SK-N-SH (cell line): Measurements from ENCODE around the gene PCDHGA4. TPM values are rescaled to one million over a fixed set of nuclear protein-coding genes. Genes with fewer than 3 reads are reported as not detected.
"Not testable (repeated sequence)": the region's sequence is repeated elsewhere in the genome, so short reads cannot be mapped to it uniquely, and the experiment has no call there.

Source experiments
- CTCF ChIA-PET: fragments of 300-600, 350-600 bp; formaldehyde crosslinking; extraction: SDS; loops from one replicate; lab custom pipeline; 2021; lab: Yijun Ruan, JAX
- POLR2A ChIA-PET: fragments of 350-600 bp; sonication (Branson Sonifier 250); formaldehyde crosslinking; extraction: SDS; loops from one replicate; lab custom pipeline; 2020; ENCODE audit warnings: antibody characterized with exemption, inconsistent platforms; lab: Yijun Ruan, JAX
- DNase-seq: peaks from one replicate; pipeline ENCODE4 v3.0.0; 2012
- H2AFZ ChIP-seq: fragments of 200-600 bp; sonication (generic); 2 replicates; pipeline ENCODE4 v1.8.1; 2016; ENCODE audit warnings: antibody characterized with exemption, mild to moderate bottlenecking, low read depth
- H3F3A ChIP-seq: fragments of 200-600 bp; sonication (generic); replicated peaks from 2 replicates; pipeline ENCODE3; 2016; ENCODE audit warnings: antibody characterized with exemption, mild to moderate bottlenecking; ENCODE audit not compliant: insufficient read depth
- H3K27ac ChIP-seq, 2 experiments: fragments of 200-500 bp in 1 of 2; fragments of 200-600 bp in 1 of 2; sonication (Bioruptor generic) in 1 of 2; sonication (generic), shearing (Covaris generic) in 1 of 2; 2 replicates each; pipeline versions ENCODE4 v1.5.1 to v1.6.1; 2014 to 2016; ENCODE audit warnings: low read depth in 2 of 2, inconsistent platforms in 1 of 2, low read length in 1 of 2, mild to moderate bottlenecking in 1 of 2, mixed read lengths in 1 of 2
- H3K27me3 ChIP-seq: fragments of 200-600 bp; sonication (generic), shearing (Covaris generic); 2 replicates; pipeline ENCODE4 v1.6.1; 2016; ENCODE audit warnings: mixed run types; ENCODE audit not compliant: insufficient read depth
- H3K36me3 ChIP-seq, 2 experiments: fragments of 200-500 bp in 1 of 2; fragments of 200-600 bp in 1 of 2; sonication (Bioruptor generic) in 1 of 2; sonication (generic) in 1 of 2; replicated peaks in 1 of 2; 2 replicates each; pipeline versions ENCODE3 to v1.5.1; 2014 to 2016; ENCODE audit warnings: low read length in 1 of 2, mild to moderate bottlenecking in 1 of 2; ENCODE audit not compliant: insufficient read depth in 2 of 2, control insufficient read depth in 1 of 2
- H3K4me1 ChIP-seq, 2 experiments: fragments of 200-500 bp in 1 of 2; fragments of 200-600 bp in 1 of 2; sonication (Bioruptor generic) in 1 of 2; sonication (generic), shearing (Covaris generic) in 1 of 2; 2 replicates each; pipeline versions ENCODE4 v1.5.1 to v1.6.1; 2014 to 2016; ENCODE audit warnings: low read depth in 1 of 2, low read length in 1 of 2, mixed run types in 1 of 2; ENCODE audit not compliant: insufficient read depth in 2 of 2, control insufficient read depth in 1 of 2
- H3K4me2 ChIP-seq: fragments of 200-600 bp; sonication (generic), shearing (Covaris generic); 2 replicates; pipeline ENCODE4 v1.6.1; 2017; ENCODE audit warnings: mixed run types
- H3K4me3 ChIP-seq, 2 experiments: fragments of 200-500 bp in 1 of 2; fragments of 200-600 bp in 1 of 2; sonication (Bioruptor generic) in 1 of 2; sonication (generic), shearing (Covaris generic) in 1 of 2; 2 replicates each; pipeline versions ENCODE4 v1.5.1 to v1.8.1; 2014 to 2016; ENCODE audit warnings: low read depth in 2 of 2, inconsistent platforms in 1 of 2, low read length in 1 of 2, mild to moderate bottlenecking in 1 of 2, mixed read lengths in 1 of 2, moderate library complexity in 1 of 2
- H3K79me2 ChIP-seq: fragments of 200-600 bp; sonication (generic); 2 replicates; pipeline ENCODE4 v1.8.1; 2017; ENCODE audit warnings: mild to moderate bottlenecking; ENCODE audit not compliant: insufficient read depth
- H3K9ac ChIP-seq: fragments of 200-600 bp; sonication (generic); 2 replicates; pipeline ENCODE4 v1.6.1; 2017; ENCODE audit warnings: mixed run types
- H3K9me2 ChIP-seq: fragments of 200-600 bp; sonication (generic); 2 replicates; pipeline ENCODE4 v1.6.1; 2017; ENCODE audit warnings: mixed run types
- H3K9me3 ChIP-seq: fragments of 200-600 bp; sonication (generic); 2 replicates; pipeline ENCODE4 v1.6.1; 2017; ENCODE audit warnings: mixed run types, mild to moderate bottlenecking, moderate library complexity
- H4K20me1 ChIP-seq: fragments of 200-600 bp; sonication (generic); 2 replicates; pipeline ENCODE4 v1.6.1; 2017; ENCODE audit warnings: mild to moderate bottlenecking, mixed run types; ENCODE audit not compliant: insufficient read depth
- CHD2 ChIP-seq: fragments of 150-350 bp; IDR thresholded peaks from 2 replicates; pipeline ENCODE4 v1.6.1; 2018; ENCODE audit warnings: low read length; ENCODE audit not compliant: partially characterized antibody
- RFX5 ChIP-seq: IDR thresholded peaks from 2 replicates; pipeline ENCODE4 v1.6.1; 2012; ENCODE audit warnings: mild to moderate bottlenecking, improper control_type of control experiment, low read length
- TAF1 ChIP-seq: IDR thresholded peaks from 2 replicates; pipeline ENCODE4 v1.6.1; 2012; ENCODE audit warnings: low read depth, mild to moderate bottlenecking, low read length, moderate library complexity, borderline replicate concordance
- WGBS: methylation state at CpG from one replicate; pipeline ENCODE4 v1.1.6; 2017; ENCODE audit warnings: low lambda C conversion rate; 5-methylcytosine and 5-hydroxymethylcytosine counted together
- polyA plus RNA-seq, 3 experiments: library from polyadenylated mRNA; depleted of rRNA; stranded (reverse); fragments of >200 nt; gene quantifications; 2 replicates each; pipeline ENCODE4 v1.2.3, GENCODE V29; 2012
- TF ChIP-seq, protein P1 (sequence below): fragments of 200-600 bp; sonication (generic); IDR thresholded peaks from 2 replicates; pipeline ENCODE4 v1.6.1; 2017; ENCODE audit warnings: antibody characterized with exemption, mild to moderate bottlenecking, moderate library complexity
- TF ChIP-seq, protein P2 (sequence below): IDR thresholded peaks from 2 replicates; pipeline ENCODE4 v1.4.0; 2012; ENCODE audit warnings: low read depth

The PCDHGA4 gene
- polyA plus RNA-seq, 1 of the 3 experiments (the other 2 are of a cell fraction), result 2.2 TPM

DNA sequence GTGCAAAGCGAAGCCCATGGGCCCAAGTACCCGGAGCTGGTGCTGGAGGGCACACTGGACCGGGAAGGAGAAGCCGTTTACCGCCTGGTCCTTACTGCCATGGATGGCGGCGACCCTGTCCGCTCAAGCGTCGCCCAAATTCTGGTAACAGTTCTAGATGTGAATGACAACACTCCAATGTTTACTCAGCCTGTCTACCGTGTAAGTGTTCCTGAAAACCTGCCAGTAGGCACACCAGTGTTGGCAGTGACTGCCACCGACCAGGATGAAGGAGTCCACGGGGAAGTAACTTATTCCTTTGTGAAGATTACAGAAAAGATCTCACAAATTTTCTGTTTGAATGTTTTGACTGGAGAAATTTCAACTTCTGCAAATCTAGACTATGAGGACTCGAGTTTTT lies 19.8 kb downstream of the PCDHGA4 start:
- H3K4me2 ChIP-seq, result no peak overlapping the region

DNA sequence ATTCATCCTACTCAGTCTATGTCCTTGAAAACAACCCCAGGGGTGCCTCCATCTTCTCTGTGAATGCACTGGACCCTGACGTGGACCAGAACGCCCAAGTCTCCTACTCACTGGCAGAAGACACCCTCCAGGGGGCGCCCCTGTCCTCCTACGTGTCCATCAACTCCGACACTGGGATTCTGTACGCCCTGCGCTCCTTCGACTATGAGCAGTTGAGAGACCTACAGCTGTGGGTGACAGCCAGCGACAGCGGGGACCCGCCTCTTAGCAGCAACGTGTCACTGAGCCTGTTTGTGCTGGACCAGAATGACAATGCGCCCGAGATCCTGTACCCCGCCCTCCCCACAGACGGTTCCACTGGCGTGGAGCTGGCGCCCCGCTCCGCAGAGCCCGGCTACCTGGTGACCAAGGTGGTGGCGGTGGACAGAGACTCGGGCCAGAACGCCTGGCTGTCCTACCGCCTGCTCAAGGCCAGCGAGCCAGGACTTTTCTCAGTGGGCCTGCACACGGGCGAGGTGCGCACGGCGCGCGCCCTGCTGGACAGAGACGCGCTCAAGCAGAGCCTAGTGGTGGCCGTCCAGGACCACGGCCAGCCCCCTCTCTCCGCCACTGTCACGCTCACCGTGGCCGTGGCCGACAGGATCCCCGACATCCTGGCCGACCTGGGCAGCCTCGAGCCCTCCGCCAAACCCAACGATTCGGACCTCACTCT lies 20.8 kb downstream of the PCDHGA4 start:
- H3K9me3 ChIP-seq, H2AFZ ChIP-seq, H3F3A ChIP-seq, H3K9ac ChIP-seq, POLR2A ChIA-PET, H4K20me1 ChIP-seq, H3K27me3 ChIP-seq, H3K4me2 ChIP-seq, H3K4me1 ChIP-seq, H3K9me2 ChIP-seq, DNase-seq, H3K4me3 ChIP-seq, H3K27ac ChIP-seq, H3K79me2 ChIP-seq: not testable (repeated sequence)
- CTCF ChIA-PET, result interaction anchor here (1.5 to 1.8 kb wide), 3 partner anchors 152 to 192 kb away, joined by 3 to 8 read pairs (median 6); partner anchors contain the start of gene PCDHB14
- 72% methylated on average over 9 of the region's 48 CpGs for WGBS
- TF ChIP-seq, protein P1, sequence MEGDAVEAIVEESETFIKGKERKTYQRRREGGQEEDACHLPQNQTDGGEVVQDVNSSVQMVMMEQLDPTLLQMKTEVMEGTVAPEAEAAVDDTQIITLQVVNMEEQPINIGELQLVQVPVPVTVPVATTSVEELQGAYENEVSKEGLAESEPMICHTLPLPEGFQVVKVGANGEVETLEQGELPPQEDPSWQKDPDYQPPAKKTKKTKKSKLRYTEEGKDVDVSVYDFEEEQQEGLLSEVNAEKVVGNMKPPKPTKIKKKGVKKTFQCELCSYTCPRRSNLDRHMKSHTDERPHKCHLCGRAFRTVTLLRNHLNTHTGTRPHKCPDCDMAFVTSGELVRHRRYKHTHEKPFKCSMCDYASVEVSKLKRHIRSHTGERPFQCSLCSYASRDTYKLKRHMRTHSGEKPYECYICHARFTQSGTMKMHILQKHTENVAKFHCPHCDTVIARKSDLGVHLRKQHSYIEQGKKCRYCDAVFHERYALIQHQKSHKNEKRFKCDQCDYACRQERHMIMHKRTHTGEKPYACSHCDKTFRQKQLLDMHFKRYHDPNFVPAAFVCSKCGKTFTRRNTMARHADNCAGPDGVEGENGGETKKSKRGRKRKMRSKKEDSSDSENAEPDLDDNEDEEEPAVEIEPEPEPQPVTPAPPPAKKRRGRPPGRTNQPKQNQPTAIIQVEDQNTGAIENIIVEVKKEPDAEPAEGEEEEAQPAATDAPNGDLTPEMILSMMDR, result 0 out of 2 replicates have a peak, but pooled peaks have one; percentile 7
- peaks cover 0 to 14% of the 10 kb centered on the region in 2 experiments for H3K36me3 ChIP-seq

More for the DNA sequence above, 19.8 kb downstream of the PCDHGA4 start:
- DNase-seq, result no peak
- Histone ChIP-seq H3K27me3 (no peaks in the 10 kb centered on the region), H3K9me3 (no peaks in the 10 kb centered on the region; the same call in 1 of the 2 replicates), H3K4me3 (no peak overlapping the region), H4K20me1 (no peaks in the 10 kb centered on the region), H2AFZ (no peak overlapping the region), H3K4me1 (no peaks in the 10 kb centered on the region), H3K9ac (no peak overlapping the region), H3K36me3 (peaks cover 0 to 14% of the 10 kb centered on the region in 2 experiments), H3K9me2 (no peaks in the 10 kb centered on the region), H3F3A (no peaks in the 10 kb centered on the region), H3K79me2 (no peaks in the 10 kb centered on the region), H3K27ac (no peak overlapping the region)
- TF ChIP-seq CHD2 (no peak), RFX5 (no peak), TAF1 (no peak)
- TF ChIP-seq, protein P1, result no peak
- TF ChIP-seq, protein P2, sequence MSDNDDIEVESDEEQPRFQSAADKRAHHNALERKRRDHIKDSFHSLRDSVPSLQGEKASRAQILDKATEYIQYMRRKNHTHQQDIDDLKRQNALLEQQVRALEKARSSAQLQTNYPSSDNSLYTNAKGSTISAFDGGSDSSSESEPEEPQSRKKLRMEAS, result no peak
- POLR2A ChIA-PET, result no interaction called here
- WGBS, result 69% methylated on average over 14 of the region's 14 CpGs
- CTCF ChIA-PET, result interaction anchor here (0.7 to 1.8 kb wide), 6 partner anchors 12 to 193 kb away, joined by 3 to 8 read pairs (median 4); partner anchors contain the start of gene PCDHB14
